Measurements from ENCODE around the gene OR52J3. TPM values are rescaled to one million over a fixed set of nuclear protein-coding genes. Genes with fewer than 3 reads are reported as not detected.
"Not testable (repeated sequence)": the region's sequence is repeated elsewhere in the genome, so short reads cannot be mapped to it uniquely, and the experiment has no call there.

The OR52J3 gene
- total and polyA plus RNA-seq, 2 donors (not counting 1 experiment from before 2014, with no cell fraction given), result not detected

DNA sequence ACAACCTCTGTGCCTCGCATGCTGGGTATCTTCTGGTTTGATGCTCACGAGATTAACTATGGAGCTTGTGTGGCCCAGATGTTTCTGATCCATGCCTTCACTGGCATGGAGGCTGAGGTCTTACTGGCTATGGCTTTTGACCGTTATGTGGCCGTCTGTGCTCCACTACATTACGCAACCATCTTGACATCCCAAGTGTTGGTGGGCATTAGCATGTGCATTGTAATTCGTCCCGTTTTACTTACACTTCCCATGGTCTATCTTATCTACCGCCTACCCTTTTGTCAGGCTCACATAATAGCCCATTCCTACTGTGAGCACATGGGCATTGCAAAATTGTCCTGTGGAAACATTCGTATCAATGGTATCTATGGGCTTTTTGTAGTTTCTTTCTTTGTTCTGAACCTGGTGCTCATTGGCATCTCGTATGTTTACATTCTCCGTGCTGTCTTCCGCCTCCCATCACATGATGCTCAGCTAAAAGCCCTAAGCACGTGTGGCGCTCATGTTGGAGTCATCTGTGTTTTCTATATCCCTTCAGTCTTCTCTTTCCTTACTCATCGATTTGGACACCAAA, 516 bp downstream of the OR52J3 start:
- H4K20me1 ChIP-seq (ENCODE audit: control insufficient read depth, insufficient read depth, low read length, poor library complexity, severe bottlenecking), result no peaks in the 10 kb centered on the region
- intact Hi-C loops (cut with micrococcal nuclease), result no loop called here
- H3K9ac ChIP-seq (ENCODE audit: low read length), result no peak overlapping the region
- no peak overlapping the region for H3K4me3 ChIP-seq (ENCODE audit: control extremely low read depth in 1 of 5, extremely low read depth in 1 of 5, insufficient read depth in 1 of 5, low read depth in 2 of 5, low read length in 4 of 5)
- no peak overlapping the region for H3K4me2 ChIP-seq (replicated peaks; ENCODE audit: low read depth, low read length, poor library complexity, severe bottlenecking)
- no peaks in the 10 kb centered on the region for H3K27me3 Mint-ChIP-seq
- ChIA-PET POLR2A (no interaction called here), CTCF (no interaction called here)
- H3K4me1 ChIP-seq (ENCODE audit: control insufficient read depth in 2 of 2, insufficient read depth in 2 of 2, low read length in 2 of 2), result no peaks in the 10 kb centered on the region
- no peaks in the 10 kb centered on the region for H3K36me3 ChIP-seq (replicated peaks in 1 of 2; ENCODE audit: control extremely low read depth in 1 of 2, control insufficient read depth in 1 of 2, extremely low read depth in 1 of 2, insufficient read depth in 2 of 2, low read length in 1 of 2)
- 91% methylated on average over 12 of the region's 15 CpGs for WGBS (ENCODE audit: insufficient coverage)
- no peaks in the 10 kb centered on the region for H3K79me2 ChIP-seq (ENCODE audit: control insufficient read depth, insufficient read depth, low read length)
- no peaks in the 10 kb centered on the region for H3K9me3 Mint-ChIP-seq (ENCODE audit: insufficient read depth)
- no peaks in the 10 kb centered on the region for H3K27me3 ChIP-seq (replicated peaks in 1 of 4; ENCODE audit: control extremely low read depth in 1 of 4, control insufficient read depth in 3 of 4, insufficient read depth in 4 of 4, low read length in 3 of 4)
- DNase-seq (no peak), ATAC-seq (ENCODE audit: low read depth) (no peak)
- H3K27ac ChIP-seq (ENCODE audit: low read length in 2 of 2), result no peak overlapping the region
- no peak overlapping the region for H2AFZ ChIP-seq (ENCODE audit: insufficient read depth, low read depth, low read length, poor library complexity, severe bottlenecking)
- TF ChIP-seq EZH2 (IDR thresholded peaks at IDR 0.05; ENCODE audit: borderline replicate concordance, insufficient read depth, low read depth, low read length, poor library complexity, severe bottlenecking), result no peak
- no peak for TF ChIP-seq CTCF (IDR thresholded peaks at IDR 0.05)
- no peak overlapping the region for H3K4me3 Mint-ChIP-seq
- peaks cover 0 to 1% (median 0%) of the 10 kb centered on the region in 3 donors for H3K9me3 ChIP-seq (ENCODE audit: control extremely low read depth in 1 of 3, control insufficient read depth in 2 of 3, insufficient read depth in 1 of 3, low read length in 2 of 3)
- H3K27ac Mint-ChIP-seq, result no peak overlapping the region
- no peaks in the 10 kb centered on the region for H3K4me1 Mint-ChIP-seq

- H3K4me1 ChIP-seq (ENCODE audit: control insufficient read depth in 2 of 2, insufficient read depth in 2 of 2, low read length in 2 of 2); H3K4me3 Mint-ChIP-seq; CTCF ChIA-PET; H3K27me3 ChIP-seq (replicated peaks in 1 of 4; ENCODE audit: control extremely low read depth in 1 of 4, control insufficient read depth in 3 of 4, insufficient read depth in 4 of 4, low read length in 3 of 4); H3K27ac ChIP-seq (ENCODE audit: low read length in 2 of 2); H3K9ac ChIP-seq (ENCODE audit: low read length); H3K9me3 Mint-ChIP-seq (ENCODE audit: insufficient read depth); H3K27me3 Mint-ChIP-seq; H3K9me3 ChIP-seq (ENCODE audit: control extremely low read depth in 1 of 3, control insufficient read depth in 2 of 3, insufficient read depth in 1 of 3, low read length in 2 of 3); H3K4me1 Mint-ChIP-seq; H2AFZ ChIP-seq (ENCODE audit: insufficient read depth, low read depth, low read length, poor library complexity, severe bottlenecking); H3K4me2 ChIP-seq (replicated peaks; ENCODE audit: low read depth, low read length, poor library complexity, severe bottlenecking); POLR2A ChIA-PET; DNase-seq; H3K4me3 ChIP-seq (ENCODE audit: control extremely low read depth in 1 of 5, extremely low read depth in 1 of 5, insufficient read depth in 1 of 5, low read depth in 2 of 5, low read length in 4 of 5); intact Hi-C loops (cut with micrococcal nuclease); H4K20me1 ChIP-seq (ENCODE audit: control insufficient read depth, insufficient read depth, low read length, poor library complexity, severe bottlenecking); H3K79me2 ChIP-seq (ENCODE audit: control insufficient read depth, insufficient read depth, low read length); H3K27ac Mint-ChIP-seq; H3K36me3 ChIP-seq (replicated peaks in 1 of 2; ENCODE audit: control extremely low read depth in 1 of 2, control insufficient read depth in 1 of 2, extremely low read depth in 1 of 2, insufficient read depth in 2 of 2, low read length in 1 of 2); ATAC-seq (ENCODE audit: low read depth): not testable (repeated sequence)
- no CpG with 5 or more reads among the region's 5 CpGs for WGBS (ENCODE audit: insufficient coverage)
Measured at GRCh38 chr11:5058679-5059078, 12.4 kb downstream of the OR52J3 start.

Data from B cell (primary cell).